HG03135 (cell line): ENCODE measurements around the gene ERP27.

ENCODE experiments used
- ATAC-seq: cut with Tn5 transposase; IDR thresholded peaks from one replicate; pipeline ENCODE4 v1.9.1; 2021; ENCODE audit warnings: mild to moderate bottlenecking, moderate library complexity; ENCODE audit not compliant: unreplicated experiment

The ERP27 gene

GRCh38 chr12:14904854-14905253 lies 33.5 kb downstream of the ERP27 start:
- no peak for ATAC-seq

- ATAC-seq = no peak
These were observed 34.8 kb downstream of the ERP27 start for GRCh38 chr12:14903386-14904098.

GRCh38 chr12:14902465-14902864 lies 35.9 kb downstream of the ERP27 start:
- ATAC-seq = no peak

GRCh38 chr12:14901228-14901562 lies 37.1 kb downstream of the ERP27 start:
- ATAC-seq = no peak

GRCh38 chr12:14900521-14901227 lies 37.7 kb downstream of the ERP27 start:
- ATAC-seq = no peak

GRCh38 chr12:14896521-14897169 lies 41.7 kb downstream of the ERP27 start:
- ATAC-seq = no peak

GRCh38 chr12:14893506-14894250 lies 44.7 kb downstream of the ERP27 start:
- ATAC-seq = no peak

- ATAC-seq = no peak
These were observed 45.4 kb downstream of the ERP27 start for GRCh38 chr12:14892726-14893505.

- ATAC-seq = no peak
These were observed 47.6 kb downstream of the ERP27 start for GRCh38 chr12:14890701-14891100.

GRCh38 chr12:14886271-14886670 lies 52.1 kb downstream of the ERP27 start:
- no peak for ATAC-seq

- ATAC-seq = no peak
These were observed 52.6 kb downstream of the ERP27 start, which contains the start of gene MGP for GRCh38 chr12:14885718-14886221. Gene MGP, minus strand, starts transcription at chr12:14885854. Its CDS starts 63 bp downstream, at chr12:14885791.

- ATAC-seq = peak; percentile 97
These were observed 53.9 kb downstream of the ERP27 start for GRCh38 chr12:14884458-14884878.

GRCh38 chr12:14883686-14884085 lies 54.7 kb downstream of the ERP27 start:
- no peak for ATAC-seq

GRCh38 chr12:14880890-14881453 lies 57.4 kb downstream of the ERP27 start:
- no peak for ATAC-seq

- no peak for ATAC-seq
These were observed 59.0 kb downstream of the ERP27 start for GRCh38 chr12:14879222-14879933.

GRCh38 chr12:14878488-14878887 lies 59.8 kb downstream of the ERP27 start:
- ATAC-seq = no peak

GRCh38 chr12:14876833-14877232 lies 61.5 kb downstream of the ERP27 start:
- no peak for ATAC-seq

- no peak for ATAC-seq
These were observed 63.5 kb downstream of the ERP27 start for GRCh38 chr12:14874882-14875281.

GRCh38 chr12:14873440-14874185 lies 64.7 kb downstream of the ERP27 start:
- ATAC-seq = no peak
